ENCODE data around the gene CD40.

DNA sequence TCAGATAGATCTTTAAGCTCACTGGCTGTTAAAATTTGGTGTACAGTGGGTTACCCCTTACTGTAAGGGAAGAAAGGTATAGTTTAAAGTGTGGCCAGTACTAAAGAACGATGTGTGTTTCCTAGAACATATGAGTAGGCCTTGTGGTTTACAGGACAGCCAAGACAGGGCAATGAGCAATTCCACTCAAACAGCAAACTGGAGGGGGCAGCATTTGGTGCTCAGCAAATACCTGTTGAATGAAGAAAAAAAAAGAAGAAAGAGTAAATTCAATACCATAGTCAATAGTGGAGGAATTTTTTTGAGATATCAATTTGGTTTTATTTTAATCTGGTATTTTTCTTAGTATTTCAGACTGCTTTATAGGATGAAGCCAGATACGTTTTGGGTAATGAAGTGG is 24.6 kb upstream of the CD40 start:
- TF ChIP-seq HDAC6 (IDR thresholded peaks at IDR 0.05; ENCODE audit: low read depth, low read length) (no peak), CTCF (IDR thresholded peaks at IDR 0.05; ENCODE audit: control extremely low read depth in 1 of 3, insufficient read depth in 1 of 3, low read depth in 1 of 3, low read length in 3 of 3) (no peak)

Measured in H1 (cell line).